ENCODE results near the gene MAP3K3.

MAP3K3 gene

DNA sequence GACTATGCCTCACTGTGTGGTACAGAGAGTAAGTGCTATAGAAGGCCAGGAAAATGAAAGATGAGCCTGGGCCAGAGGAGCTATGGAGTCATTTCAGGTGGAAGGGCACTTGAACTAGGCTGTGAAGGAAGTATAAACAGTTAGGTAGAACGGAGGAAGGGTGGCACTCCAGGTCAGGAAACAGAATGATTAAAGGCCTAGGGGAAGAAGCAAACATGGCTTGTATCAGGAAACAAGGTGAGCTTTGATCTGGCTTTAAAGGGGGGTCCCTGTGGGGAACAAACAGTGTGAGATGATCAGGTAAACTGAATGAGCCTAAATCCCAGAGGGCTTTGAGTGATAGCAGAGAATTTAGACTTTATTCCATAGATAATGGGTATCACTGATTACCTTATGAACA lies 16.9 kb downstream of the MAP3K3 start:
- DNase-seq (ENCODE audit: low read depth), result no peak
- TF ChIP-seq, protein P1, sequence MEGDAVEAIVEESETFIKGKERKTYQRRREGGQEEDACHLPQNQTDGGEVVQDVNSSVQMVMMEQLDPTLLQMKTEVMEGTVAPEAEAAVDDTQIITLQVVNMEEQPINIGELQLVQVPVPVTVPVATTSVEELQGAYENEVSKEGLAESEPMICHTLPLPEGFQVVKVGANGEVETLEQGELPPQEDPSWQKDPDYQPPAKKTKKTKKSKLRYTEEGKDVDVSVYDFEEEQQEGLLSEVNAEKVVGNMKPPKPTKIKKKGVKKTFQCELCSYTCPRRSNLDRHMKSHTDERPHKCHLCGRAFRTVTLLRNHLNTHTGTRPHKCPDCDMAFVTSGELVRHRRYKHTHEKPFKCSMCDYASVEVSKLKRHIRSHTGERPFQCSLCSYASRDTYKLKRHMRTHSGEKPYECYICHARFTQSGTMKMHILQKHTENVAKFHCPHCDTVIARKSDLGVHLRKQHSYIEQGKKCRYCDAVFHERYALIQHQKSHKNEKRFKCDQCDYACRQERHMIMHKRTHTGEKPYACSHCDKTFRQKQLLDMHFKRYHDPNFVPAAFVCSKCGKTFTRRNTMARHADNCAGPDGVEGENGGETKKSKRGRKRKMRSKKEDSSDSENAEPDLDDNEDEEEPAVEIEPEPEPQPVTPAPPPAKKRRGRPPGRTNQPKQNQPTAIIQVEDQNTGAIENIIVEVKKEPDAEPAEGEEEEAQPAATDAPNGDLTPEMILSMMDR (IDR thresholded peaks at IDR 0.05; ENCODE audit: control insufficient read depth, insufficient read depth, low read depth, low read length, missing control alignments), result no peak
- H3K4me3 ChIP-seq (ENCODE audit: control insufficient read depth, low read depth, low read length), result no peak overlapping the region

DNA sequence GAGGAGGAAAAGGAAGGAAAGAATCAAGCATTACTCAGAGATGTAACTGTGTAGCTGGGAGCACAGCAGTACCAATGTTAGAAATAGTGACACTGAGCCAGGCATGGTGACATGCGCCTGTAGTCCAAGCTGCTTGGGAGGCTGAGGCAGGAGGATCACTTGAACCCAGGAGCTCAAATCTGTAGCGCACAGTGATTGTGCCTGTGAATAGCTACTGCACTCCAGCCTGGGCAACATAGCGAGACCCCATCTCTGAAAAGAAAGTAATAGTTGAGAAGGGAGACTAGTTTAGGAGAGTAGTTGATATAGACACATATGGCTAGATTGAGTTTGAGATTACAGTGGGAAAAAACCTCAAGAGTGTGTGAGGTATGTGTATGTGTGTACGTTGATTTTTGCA lies 17.8 kb downstream of the MAP3K3 start:
- no peak for DNase-seq (ENCODE audit: low read depth)
- TF ChIP-seq, protein P1 (IDR thresholded peaks at IDR 0.05; ENCODE audit: control insufficient read depth, insufficient read depth, low read depth, low read length, missing control alignments), result no peak
- no peak overlapping the region for H3K4me3 ChIP-seq (ENCODE audit: control insufficient read depth, low read depth, low read length)

DNA sequence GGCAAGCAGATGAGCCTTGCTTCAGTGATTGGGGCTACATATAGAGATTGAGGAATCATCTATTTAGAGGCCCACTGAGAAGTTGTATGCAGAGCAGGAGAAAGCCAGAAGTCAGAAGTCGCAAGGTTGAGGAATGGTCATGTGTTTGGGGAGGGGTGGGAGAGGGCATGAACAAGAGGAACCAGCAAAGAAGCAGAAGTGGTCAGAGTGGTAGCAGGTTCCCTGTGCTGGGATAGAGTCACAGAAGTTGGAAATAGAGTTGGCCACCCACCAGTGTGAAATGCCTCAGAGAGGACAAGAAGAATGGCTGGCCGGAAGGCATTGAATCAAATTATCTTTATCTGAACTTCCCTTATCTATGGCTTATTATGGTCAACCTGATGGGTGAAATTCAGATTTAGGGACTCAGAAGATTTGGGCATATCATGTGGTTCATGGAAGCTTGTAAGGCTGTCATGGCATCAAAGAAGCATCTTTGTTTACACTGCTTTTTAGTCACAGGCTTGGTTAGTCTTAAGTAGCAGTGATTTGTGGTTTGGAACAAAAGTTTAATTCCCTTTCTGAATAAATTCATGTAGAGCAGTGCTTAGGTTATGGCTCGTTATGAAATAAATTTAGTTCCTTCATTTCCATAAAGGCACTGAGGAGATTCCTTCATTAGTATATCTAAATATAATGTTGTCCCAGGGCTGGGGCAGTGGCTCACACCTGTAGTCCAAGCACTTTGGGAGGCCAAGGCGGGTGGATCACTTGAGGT lies 19.7 kb downstream of the MAP3K3 start:
- H3K4me3 ChIP-seq (ENCODE audit: control insufficient read depth, low read depth, low read length), result no peak overlapping the region
- TF ChIP-seq, protein P1 (IDR thresholded peaks at IDR 0.05; ENCODE audit: control insufficient read depth, insufficient read depth, low read depth, low read length, missing control alignments), result no peak
- no peak for DNase-seq (ENCODE audit: low read depth)

DNA sequence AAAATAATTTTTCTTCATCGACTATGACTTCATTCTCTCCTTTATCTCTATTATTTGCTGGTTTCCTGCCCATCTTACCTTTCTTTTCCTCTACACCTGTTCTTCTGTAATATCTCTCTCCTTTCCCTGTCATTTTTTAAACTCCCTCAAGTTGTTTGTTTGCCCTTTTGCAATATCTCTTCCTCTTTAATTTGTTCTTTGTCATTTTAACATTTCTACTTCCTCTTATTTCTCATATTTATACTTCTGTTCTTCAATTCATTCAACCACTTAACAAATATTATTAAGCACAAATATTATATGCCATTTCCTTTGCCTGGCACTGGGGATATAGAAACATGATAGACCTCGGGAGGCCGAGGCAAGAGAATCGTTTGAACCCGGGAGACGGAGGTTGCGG lies 22.6 kb downstream of the MAP3K3 start:
- TF ChIP-seq, protein P1 (IDR thresholded peaks at IDR 0.05; ENCODE audit: control insufficient read depth, insufficient read depth, low read depth, low read length, missing control alignments), result no peak
- no peak overlapping the region for H3K4me3 ChIP-seq (ENCODE audit: control insufficient read depth, low read depth, low read length)
- no peak for DNase-seq (ENCODE audit: low read depth)

DNA sequence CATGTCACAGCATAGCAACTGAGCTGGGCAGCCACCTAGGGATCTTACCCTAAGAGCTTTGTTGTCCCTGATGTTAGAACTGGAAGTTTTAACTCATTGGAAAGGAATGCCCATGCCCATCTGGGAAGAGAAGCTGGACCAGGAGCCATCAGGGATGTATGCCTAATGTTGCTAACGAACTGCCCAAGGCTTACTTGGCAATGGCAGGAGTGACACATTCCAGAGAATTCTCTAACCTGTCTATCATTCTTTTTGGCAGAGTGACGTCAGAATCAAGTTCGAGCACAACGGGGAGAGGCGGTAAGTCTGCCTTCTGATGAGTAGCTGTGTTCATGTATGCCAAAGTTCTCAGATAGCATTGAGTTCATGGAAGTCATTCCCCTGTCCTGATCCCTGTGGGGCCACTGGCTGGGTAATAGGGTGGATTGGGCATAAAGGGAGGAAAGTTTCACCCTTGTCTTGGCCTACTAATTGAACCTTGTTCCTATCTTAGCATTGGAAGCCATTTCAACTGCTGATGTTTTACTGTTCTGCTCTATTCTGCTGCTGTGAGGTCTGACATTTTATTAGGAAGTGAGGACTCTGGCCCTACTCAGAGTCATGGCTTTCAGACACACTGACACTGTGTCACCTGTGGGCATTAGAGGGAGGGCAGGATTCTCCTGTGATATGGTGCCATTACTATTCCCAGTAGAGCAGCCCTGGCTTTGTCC lies 23.7 kb downstream of the MAP3K3 start:
- no peak overlapping the region for H3K4me3 ChIP-seq (ENCODE audit: control insufficient read depth, low read depth, low read length)
- no peak for DNase-seq (ENCODE audit: low read depth)
- TF ChIP-seq, protein P1 (IDR thresholded peaks at IDR 0.05; ENCODE audit: control insufficient read depth, insufficient read depth, low read depth, low read length, missing control alignments), result no peak

DNA sequence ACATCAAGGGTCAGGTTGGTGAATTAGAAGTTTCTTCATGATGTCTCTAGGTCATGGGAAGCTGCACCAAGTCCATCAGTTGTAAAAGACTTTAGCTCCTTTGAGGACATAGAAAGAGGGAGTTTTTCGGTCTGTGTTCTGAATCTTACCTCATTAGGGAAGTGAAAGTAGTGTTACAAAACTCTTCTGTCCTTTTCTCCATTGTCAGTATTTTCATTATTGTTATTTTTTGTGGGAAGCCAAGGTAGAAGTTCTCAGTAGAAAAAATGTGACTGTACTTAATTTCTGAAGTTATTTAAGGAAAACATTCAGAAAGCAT lies 24.2 kb downstream of the MAP3K3 start:
- no peak overlapping the region for H3K4me3 ChIP-seq (ENCODE audit: control insufficient read depth, low read depth, low read length)
- no peak for DNase-seq (ENCODE audit: low read depth)
- TF ChIP-seq, protein P1 (IDR thresholded peaks at IDR 0.05; ENCODE audit: control insufficient read depth, insufficient read depth, low read depth, low read length, missing control alignments), result no peak

Data from AG09309 (cell line).